Lung (tissue), 12 donors: ENCODE measurements around the gene REC114. TPM values are rescaled to one million over a fixed set of nuclear protein-coding genes. Genes with fewer than 3 reads are reported as not detected.

Experiments
- ATAC-seq: fragments of 200-7000 bp; cut with Tn5 transposase; one replicate; pipeline ENCODE4 v1.9.1; 2020; ENCODE audit warnings: moderate number of reproducible peaks; ENCODE audit not compliant: insufficient read depth, low FRiP score
- DNase-seq, 3 donors: peaks; one replicate each; pipeline ENCODE4 v3.0.0-alpha.2; 2013 to 2017
- H3K27ac ChIP-seq, 2 donors: one replicate each; pipeline ENCODE4 v1.5.1; 2013; ENCODE audit warnings: mild to moderate bottlenecking in 2 of 2, moderate library complexity in 2 of 2, control low read depth in 1 of 2, inconsistent platforms in 1 of 2, low read depth in 1 of 2, low read length in 1 of 2
- H3K27me3 ChIP-seq, 3 donors: one replicate each; pipeline ENCODE4 v1.5.1; 2013; ENCODE audit warnings: low read length in 2 of 3; ENCODE audit not compliant: control insufficient read depth in 3 of 3, insufficient read depth in 3 of 3
- H3K36me3 ChIP-seq, 4 donors: one replicate each; pipeline ENCODE4 v1.5.1; 2013; ENCODE audit warnings: low read length in 4 of 4, mild to moderate bottlenecking in 1 of 4, moderate library complexity in 1 of 4; ENCODE audit not compliant: control insufficient read depth in 4 of 4, insufficient read depth in 4 of 4
- H3K4me1 ChIP-seq, 5 donors: one replicate each; pipeline ENCODE4 v1.5.1; 2013; ENCODE audit warnings: low read length in 5 of 5, mild to moderate bottlenecking in 2 of 5, moderate library complexity in 1 of 5; ENCODE audit not compliant: control insufficient read depth in 5 of 5, insufficient read depth in 5 of 5
- H3K4me3 ChIP-seq: one replicate; pipeline ENCODE4 v1.5.1; 2013; ENCODE audit warnings: mild to moderate bottlenecking, control low read depth, moderate library complexity
- H3K9ac ChIP-seq, 2 donors: one replicate each; pipeline ENCODE4 v1.5.1; 2013; ENCODE audit warnings: low read length in 2 of 2, control low read depth in 1 of 2; ENCODE audit not compliant: insufficient read depth in 1 of 2
- H3K9me3 ChIP-seq, 4 donors: one replicate each; pipeline ENCODE4 v1.5.1; 2013; ENCODE audit warnings: low read length in 3 of 4, mild to moderate bottlenecking in 1 of 4, moderate library complexity in 1 of 4; ENCODE audit not compliant: control insufficient read depth in 4 of 4, insufficient read depth in 3 of 4
- WGBS, 2 donors: extraction: QIAGEN DNeasy Blood & Tissue Kit; methylation state at CpG; one replicate each; pipeline ENCODE4 v1.1.7; 2013; 5-methylcytosine and 5-hydroxymethylcytosine counted together
- polyA plus RNA-seq, 2 donors: library from polyadenylated mRNA; stranded (reverse); fragments of 200-250 nt; gene quantifications; one replicate each; pipeline ENCODE4 v1.2.1, GENCODE V29; 2013
- total RNA-seq, 2 donors: library from RNA; depleted of rRNA in 1 of 2; stranded (reverse); fragments of >200 nt in 1 of 2; gene quantifications; one replicate each; pipeline ENCODE4 v1.2.1, GENCODE V29; 2014 to 2021
- TF ChIP-seq, protein P1 (sequence below): IDR thresholded peaks from 2 replicates; pipeline ENCODE4 v1.5.1; 2012; ENCODE audit warnings: mild to moderate bottlenecking; ENCODE audit errors: control extremely low read depth, extremely low read depth
- donor health status: control.
- donor health status: control.
- donor health status: Bipolar disorder and iron deficiency.
- donor health status: healthy.
- donor health status: DM: yes; HTN: yes; CAD: no.

Gene REC114
- total and polyA plus RNA-seq, 4 donors, result 0.15 TPM; not detected in 3

DNA sequence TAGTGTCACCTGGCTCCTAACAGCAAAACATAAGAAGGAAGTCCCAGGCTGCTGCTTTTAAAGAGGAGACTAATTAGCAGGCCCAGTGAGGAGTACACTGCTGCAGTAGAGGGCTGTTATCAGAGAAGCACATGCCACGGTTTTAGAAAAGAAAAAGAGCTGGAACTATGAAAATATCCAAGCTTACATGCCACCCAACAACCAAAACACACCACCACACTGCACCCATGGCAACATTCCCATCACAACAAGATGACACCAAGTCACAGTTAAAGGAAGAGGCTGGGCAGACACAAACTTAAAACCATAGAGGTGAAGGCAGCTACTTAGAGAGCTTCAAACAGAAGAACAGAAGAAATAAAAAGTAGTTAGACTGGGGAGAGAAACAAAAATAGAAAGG lies 153.2 kb downstream of the REC114 start:
- ATAC-seq (no peak), DNase-seq (peak in 1 of 3 donors; percentile 13)
- TF ChIP-seq, protein P1, sequence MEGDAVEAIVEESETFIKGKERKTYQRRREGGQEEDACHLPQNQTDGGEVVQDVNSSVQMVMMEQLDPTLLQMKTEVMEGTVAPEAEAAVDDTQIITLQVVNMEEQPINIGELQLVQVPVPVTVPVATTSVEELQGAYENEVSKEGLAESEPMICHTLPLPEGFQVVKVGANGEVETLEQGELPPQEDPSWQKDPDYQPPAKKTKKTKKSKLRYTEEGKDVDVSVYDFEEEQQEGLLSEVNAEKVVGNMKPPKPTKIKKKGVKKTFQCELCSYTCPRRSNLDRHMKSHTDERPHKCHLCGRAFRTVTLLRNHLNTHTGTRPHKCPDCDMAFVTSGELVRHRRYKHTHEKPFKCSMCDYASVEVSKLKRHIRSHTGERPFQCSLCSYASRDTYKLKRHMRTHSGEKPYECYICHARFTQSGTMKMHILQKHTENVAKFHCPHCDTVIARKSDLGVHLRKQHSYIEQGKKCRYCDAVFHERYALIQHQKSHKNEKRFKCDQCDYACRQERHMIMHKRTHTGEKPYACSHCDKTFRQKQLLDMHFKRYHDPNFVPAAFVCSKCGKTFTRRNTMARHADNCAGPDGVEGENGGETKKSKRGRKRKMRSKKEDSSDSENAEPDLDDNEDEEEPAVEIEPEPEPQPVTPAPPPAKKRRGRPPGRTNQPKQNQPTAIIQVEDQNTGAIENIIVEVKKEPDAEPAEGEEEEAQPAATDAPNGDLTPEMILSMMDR, result no peak
- 34 to 59% methylated on average over 1 of the region's 1 CpG for WGBS, 2 donors
- H3K9ac ChIP-seq, result no peak overlapping the region
- no peak overlapping the region for H3K27ac ChIP-seq
- no peak overlapping the region for H3K4me3 ChIP-seq
- H3K36me3 ChIP-seq, result peaks cover 0 to 8% (median 4%) of the 10 kb centered on the region in 4 donors
- peaks cover 9 to 62% (median 18%) of the 10 kb centered on the region in 5 donors for H3K4me1 ChIP-seq
- H3K9me3 ChIP-seq, result no peaks in the 10 kb centered on the region
- H3K27me3 ChIP-seq, result no peaks in the 10 kb centered on the region

GRCh38 chr15:73597036-73597638 lies 154.2 kb downstream of the REC114 start:
- Histone ChIP-seq H3K9ac (no peak overlapping the region), H3K27ac (no peak overlapping the region), H3K4me1 (peaks cover 18 to 71% (median 18%) of the 10 kb centered on the region in 5 donors), H3K9me3 (no peaks in the 10 kb centered on the region), H3K27me3 (no peaks in the 10 kb centered on the region), H3K36me3 (peaks cover 0 to 3% (median 0%) of the 10 kb centered on the region in 4 donors), H3K4me3 (no peak overlapping the region)
- WGBS, 2 donors, result 96% methylated on average over 21 of the region's 21 CpGs
- no peak for ATAC-seq
- DNase-seq, result no peak
- TF ChIP-seq, protein P1, result no peak

DNA sequence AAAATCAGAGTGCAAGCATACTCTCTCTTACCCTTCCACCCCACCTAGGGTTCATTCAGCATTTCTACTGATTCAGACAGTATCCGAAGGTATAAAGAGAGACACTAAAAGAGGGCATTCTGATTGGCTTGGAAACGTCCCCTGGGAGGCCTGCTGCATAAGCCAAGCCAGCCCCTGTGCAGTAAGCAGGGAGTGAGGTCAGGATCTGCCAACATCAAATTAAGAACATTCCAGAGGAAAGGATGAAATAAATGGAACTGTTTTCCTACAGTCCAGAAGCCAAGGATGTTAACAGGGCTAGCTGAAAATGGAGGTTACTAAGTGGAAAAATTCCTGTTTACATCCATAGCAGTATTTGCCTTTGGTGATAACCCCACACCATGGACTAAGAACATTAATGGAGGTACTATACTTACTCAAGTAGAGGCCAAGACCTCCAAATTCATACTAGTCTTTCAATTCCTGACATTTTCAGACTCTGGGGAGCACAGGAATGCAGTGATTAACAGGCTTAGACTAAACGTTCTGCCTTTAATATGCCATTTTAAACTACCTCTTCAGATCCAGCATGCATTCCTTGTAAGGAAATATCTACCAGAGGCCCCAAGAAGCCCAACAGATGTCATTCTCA lies 155.7 kb downstream of the REC114 start:
- Histone ChIP-seq H3K9ac (no peak overlapping the region), H3K36me3 (peaks cover 0 to 3% (median 0%) of the 10 kb centered on the region in 4 donors), H3K4me3 (no peak overlapping the region), H3K27me3 (no peaks in the 10 kb centered on the region), H3K27ac (no peak overlapping the region), H3K9me3 (no peaks in the 10 kb centered on the region), H3K4me1 (peaks cover 16 to 78% (median 26%) of the 10 kb centered on the region in 5 donors)
- no peak for ATAC-seq
- no peak for DNase-seq
- whole genome bisulfite sequencing, 2 donors, result 64 to 72% methylated on average over 3 of the region's 3 CpGs
- TF ChIP-seq, protein P1, result no peak
